Left hindlimb (tissue), 1 donor: ENCODE data around the gene QRICH2.
A peak's percentile ranks its signal among the peaks of the same experiment; 100 is the strongest.
"Not testable (repeated sequence)": the region's sequence is repeated elsewhere in the genome, so short reads cannot be mapped to it uniquely, and the experiment has no call there.

ENCODE experiments used
- DNase-seq: peaks from one replicate; pipeline ENCODE4 v3.0.0-alpha.2; 2018

QRICH2 gene

GRCh38 chr17:76318586-76318985, 10.5 kb upstream of the QRICH2 start:
- DNase-seq = no peak

GRCh38 chr17:76317535-76317934, 9.5 kb upstream of the QRICH2 start:
- no peak for DNase-seq

DNA sequence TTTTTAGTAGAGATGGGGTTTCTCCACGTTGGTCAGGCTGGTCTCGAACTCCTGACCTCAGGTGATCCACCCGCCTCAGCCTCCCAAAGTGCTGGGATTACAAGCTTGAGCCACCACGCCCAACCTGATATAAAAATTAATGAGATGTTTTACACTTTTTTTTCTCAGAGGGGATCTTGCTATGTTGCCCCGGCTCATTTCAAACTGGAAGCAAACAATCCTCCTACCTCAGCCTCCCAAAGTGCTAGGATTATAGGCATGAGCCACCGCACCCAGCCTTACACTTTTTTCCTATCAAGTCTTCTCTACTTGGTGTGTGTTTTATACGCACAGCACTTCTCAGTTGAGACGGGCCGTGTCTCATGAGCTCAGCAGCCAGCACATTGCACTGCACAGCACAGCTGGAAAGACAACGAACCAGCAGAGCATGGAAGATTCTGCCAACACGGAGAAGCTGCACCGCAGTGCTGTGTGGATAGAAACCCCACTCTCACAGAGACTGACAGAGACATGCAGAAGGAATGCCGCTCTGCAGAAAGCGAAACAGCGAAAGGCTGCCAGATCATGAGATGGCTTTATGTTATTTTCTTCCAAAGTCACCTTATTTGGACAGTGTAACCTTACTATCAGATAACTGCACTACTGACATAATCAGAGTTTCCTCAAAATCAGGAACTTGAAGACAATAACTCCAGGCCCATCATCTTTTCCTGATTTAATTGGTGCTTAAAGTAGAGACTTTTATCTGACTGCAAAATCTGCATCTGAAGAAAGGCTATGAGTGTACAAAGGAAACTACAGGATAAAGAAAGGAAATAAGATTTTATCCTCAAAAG, 6.5 kb upstream of the QRICH2 start:
- DNase-seq = no peak

- no peak for DNase-seq
Measured at GRCh38 chr17:76312735-76313134, 4.7 kb upstream of the QRICH2 start.

DNA sequence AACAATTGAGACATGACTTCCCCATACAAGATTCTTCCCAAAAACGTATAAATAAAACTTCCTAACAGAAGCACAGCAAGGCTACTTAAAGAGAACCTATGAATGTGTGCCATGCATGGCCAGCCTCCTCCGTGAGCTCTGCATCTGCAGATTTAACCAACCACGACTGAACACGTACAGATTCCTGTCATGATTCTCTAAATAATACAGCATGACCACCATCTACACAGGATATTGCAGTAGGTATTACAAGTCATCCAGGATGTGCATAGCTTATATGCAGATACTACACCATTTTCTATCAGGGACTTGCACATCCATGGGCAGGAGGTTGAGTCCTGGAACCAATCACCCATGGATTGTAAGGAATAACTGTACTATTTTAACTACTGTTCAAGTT, 1.4 kb upstream of the QRICH2 start:
- no peak for DNase-seq

- no peak for DNase-seq
Measured at GRCh38 chr17:76307299-76307965, 644 bp downstream of the QRICH2 start.

- not testable (repeated sequence) for DNase-seq
Measured at GRCh38 chr17:76305135-76305454, 3.0 kb downstream of the QRICH2 start.

GRCh38 chr17:76304226-76305134, 3.6 kb downstream of the QRICH2 start:
- DNase-seq = no peak

- DNase-seq = no peak
Measured at GRCh38 chr17:76297436-76297835, 10.6 kb downstream of the QRICH2 start.

GRCh38 chr17:76296889-76297288, 11.2 kb downstream of the QRICH2 start:
- no peak for DNase-seq

GRCh38 chr17:76296186-76296585, 11.9 kb downstream of the QRICH2 start:
- no peak for DNase-seq

DNA sequence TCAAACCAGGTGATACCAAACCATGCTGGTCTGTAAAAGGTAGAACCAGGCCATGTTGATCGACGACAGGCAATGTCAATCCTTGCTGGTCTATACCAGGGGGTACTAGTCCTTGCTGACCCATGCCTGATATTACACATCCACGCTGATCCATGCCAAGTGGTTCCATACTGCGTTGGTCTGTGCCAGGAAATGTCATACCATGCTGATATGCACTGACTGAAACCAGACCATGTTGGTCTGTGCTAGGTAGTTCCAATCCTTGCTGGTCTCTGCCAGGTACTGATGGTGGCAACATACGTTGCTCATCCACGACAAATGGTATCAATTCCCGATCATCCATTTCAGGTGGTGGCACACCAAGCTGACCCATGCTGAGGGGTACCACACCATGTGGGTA, 15.0 kb downstream of the QRICH2 start:
- no peak for DNase-seq

- no peak for DNase-seq
Measured at GRCh38 chr17:76292567-76292966, 15.5 kb downstream of the QRICH2 start.

DNA sequence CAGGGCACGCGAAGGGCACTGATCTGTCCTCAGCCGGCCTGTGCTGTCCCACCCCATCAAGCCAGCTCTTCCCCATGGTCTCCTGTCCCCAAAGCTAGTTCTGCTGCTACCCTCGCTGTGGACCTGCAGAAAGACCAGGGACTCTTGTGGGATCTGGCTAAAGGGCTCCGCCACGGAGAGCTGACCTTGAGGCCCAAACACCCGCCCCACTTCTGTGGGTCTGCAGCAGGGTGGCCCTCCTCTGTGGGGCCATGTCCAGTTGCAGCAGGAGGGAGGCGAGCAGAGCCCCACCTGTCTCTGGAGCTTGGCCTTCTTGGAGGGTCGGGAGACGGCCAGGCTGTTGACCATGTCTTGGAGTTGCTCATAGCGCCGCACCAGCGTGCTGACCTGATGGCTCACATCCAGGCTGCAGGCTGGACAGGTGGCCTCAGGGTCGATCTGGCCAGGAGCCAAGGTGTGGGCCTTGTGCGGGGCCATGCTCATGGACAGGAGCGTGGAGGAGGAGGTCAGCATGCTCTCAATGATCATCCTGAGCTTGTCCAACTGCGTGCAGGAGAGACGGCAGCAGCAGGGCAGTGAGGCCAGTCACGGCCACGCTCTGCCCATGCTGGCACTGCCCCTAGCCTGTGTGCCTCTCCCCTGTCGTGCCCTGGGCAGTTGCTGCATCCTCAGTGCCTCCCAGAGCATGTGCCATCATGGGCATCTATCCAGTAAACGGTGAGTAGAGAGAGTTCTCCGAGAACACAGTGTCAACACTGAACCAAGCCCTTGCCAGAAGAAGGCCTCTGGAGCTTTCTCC, 26.3 kb downstream of the QRICH2 start:
- DNase-seq = no peak

DNA sequence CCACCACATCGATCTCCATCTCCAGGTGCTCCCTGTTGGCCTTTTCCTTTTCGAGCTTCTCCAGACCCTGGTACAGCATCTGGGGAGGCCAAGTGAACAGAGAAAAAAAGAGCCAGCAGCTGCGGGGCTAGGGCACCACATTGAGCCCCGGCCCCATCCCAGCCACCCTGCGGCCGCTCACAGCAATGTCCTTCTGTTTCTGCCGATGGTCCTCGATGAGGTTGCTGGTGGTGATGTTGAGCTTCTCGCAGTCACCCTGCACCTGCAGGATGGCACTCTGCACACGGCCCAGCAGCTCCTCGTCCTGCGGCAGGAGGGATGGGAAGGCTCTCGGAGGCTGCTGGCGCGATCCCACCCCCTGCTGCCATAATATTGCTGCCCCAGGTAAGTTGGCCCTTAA, 27.4 kb downstream of the QRICH2 start:
- no peak for DNase-seq

DNA sequence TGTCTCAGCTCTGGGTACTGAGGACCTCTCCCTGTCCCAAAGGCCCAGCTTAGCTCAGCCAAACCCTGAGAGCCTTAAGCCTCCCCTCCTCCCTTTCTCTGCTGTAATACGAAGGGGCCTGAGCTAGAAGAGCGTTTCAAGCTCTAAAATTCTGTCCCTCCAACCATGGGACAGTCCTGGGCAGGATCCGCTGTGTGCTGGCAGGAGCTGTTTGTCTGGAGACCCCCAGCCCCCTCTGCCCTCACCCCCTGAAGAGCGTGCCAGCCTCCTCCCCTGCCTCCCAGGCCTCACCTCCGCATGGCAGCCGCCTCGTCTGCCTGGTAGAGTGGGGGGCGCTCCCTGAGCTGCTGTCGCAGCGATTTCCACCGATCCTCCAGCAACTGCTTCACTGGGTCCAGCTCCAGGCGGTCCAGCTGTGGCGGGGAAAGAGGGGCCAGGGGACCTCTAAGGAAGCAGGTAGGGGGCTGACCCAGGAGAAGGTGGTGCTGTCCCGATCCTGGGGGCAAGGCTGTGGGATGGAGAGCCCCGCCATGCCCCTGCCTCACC, 28.3 kb downstream of the QRICH2 start:
- DNase-seq = no peak

- peak; percentile 84 for DNase-seq
Measured at GRCh38 chr17:76278952-76279741, 28.9 kb downstream of the QRICH2 start.

DNA sequence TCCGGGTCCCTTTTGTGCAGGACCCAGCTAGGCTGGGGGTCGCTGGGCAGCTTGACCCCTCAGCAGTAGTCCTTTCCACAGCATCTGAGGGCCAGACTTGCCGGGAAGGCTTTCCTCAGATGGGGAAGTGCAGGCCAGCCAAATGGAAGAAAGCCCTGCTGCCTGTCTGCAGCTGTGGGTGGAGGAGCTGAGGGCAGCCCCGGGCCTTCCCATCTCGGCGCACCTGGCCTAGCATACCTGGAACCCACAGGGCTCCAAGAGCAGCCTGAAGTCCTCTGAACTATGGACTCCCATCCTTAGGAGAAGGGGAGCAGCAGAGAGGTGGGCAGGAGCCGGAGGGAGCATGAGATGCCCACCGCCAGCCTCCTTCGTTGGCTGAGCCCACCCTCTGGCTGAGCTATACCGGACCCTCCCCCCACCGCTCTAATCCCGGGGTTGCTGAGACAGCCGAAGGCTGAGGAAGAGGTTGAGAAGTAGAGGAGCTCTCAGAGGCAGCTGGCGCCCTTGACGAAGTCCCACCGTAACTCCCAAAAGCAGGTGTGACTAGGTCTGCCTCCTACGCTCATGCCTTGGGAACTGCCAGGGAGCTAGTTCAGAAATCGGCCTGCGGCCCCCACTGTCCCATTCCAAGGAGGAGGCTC, 29.7 kb downstream of the QRICH2 start:
- no peak for DNase-seq

DNA sequence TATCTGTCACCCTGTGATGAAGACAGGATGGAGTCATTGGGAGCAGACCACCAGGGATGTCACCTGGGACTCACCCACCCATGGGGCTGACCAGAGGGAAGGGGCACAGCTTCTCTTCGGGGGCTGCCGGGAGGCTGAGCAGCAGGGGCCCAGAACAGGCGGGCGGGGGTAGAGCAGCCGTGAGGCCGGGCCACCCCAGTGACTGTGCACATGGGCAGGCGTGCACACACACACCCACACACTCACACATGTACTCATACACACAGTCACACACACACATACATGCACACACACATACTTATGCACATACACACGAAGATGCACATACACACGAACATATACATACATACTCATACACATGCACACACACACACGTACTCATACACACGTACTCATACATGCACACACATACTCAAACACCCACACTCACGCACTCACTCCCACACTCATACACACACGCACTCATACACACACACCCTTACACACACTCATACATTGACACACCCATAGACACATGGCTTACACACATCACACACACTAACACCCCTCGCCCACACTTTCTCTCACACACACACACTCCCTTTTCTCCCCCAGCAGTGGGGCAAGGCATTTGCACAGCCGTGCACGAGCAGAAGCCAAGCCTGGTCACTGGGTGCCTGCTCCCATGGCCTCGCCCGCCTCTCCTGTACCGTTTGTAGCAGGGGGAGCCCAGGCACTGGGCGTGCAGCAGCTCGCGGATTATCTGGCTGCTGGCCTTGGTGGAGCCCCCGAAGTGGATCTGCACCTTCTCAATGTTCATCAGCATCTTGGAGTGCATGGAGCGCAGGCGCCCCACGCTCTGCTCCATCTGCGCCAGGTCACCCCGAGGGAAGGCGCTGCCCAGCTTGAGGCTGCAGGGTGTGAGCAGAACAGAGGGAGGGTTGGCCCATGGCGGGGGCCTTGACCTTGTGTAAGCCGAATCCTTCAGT, 30.5 kb downstream of the QRICH2 start:
- DNase-seq = no peak
